Measurements from ENCODE around the gene ANKMY1. TPM values are rescaled to one million over a fixed set of nuclear protein-coding genes. Genes with fewer than 3 reads are reported as not detected.
A peak's percentile ranks its signal among the peaks of the same experiment; 100 is the strongest.

ANKMY1 gene
- total and polyA plus RNA-seq, 2 donors: 6.6 to 10.3 TPM

DNA sequence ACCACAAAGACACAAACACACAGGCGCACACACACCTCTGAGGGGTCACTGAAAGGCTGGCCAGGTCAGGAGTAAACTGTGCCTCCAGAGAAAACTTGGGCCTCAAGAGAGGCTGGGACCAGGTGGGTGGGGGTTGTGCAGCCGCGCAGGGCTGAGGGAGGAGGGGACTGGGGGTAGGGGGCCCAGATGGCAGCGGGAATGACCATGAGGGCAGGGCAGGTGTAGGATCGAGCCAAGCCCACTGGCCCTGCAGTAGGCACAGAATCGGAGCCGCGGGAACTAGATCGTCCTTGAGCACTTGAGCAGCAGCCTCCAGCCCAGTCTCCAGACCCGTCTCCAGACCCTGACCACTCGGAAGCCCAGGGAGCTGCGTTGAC lies 36.8 kb downstream of the ANKMY1 start:
- H3K4me1 ChIP-seq (ENCODE audit: control insufficient read depth in 2 of 2, insufficient read depth in 2 of 2, low read length in 2 of 2): no peaks in the 10 kb centered on the region
- no peak for DNase-seq (ENCODE audit: low read depth in 6 of 9, low spot score in 9 of 9)
- WGBS: 97% methylated on average over 12 of the region's 12 CpGs
- peaks cover 15 to 47% of the 10 kb centered on the region in 2 donors for H3K9me3 ChIP-seq (ENCODE audit: control insufficient read depth in 2 of 2, insufficient read depth in 1 of 2, low read length in 1 of 2)
- peaks cover 0 to 20% of the 10 kb centered on the region in 2 donors for H3K27me3 ChIP-seq (ENCODE audit: control insufficient read depth in 2 of 2, insufficient read depth in 1 of 2, low read length in 1 of 2)
- H3K27ac ChIP-seq (ENCODE audit: low read depth in 1 of 2, low read length in 1 of 2): no peak overlapping the region
- H3K4me3 ChIP-seq (ENCODE audit: low read length in 2 of 2): no peak overlapping the region
- H3K36me3 ChIP-seq (ENCODE audit: control insufficient read depth in 2 of 2, insufficient read depth in 2 of 2, low read length in 1 of 2): peaks cover 3 to 29% of the 10 kb centered on the region in 2 donors

DNA sequence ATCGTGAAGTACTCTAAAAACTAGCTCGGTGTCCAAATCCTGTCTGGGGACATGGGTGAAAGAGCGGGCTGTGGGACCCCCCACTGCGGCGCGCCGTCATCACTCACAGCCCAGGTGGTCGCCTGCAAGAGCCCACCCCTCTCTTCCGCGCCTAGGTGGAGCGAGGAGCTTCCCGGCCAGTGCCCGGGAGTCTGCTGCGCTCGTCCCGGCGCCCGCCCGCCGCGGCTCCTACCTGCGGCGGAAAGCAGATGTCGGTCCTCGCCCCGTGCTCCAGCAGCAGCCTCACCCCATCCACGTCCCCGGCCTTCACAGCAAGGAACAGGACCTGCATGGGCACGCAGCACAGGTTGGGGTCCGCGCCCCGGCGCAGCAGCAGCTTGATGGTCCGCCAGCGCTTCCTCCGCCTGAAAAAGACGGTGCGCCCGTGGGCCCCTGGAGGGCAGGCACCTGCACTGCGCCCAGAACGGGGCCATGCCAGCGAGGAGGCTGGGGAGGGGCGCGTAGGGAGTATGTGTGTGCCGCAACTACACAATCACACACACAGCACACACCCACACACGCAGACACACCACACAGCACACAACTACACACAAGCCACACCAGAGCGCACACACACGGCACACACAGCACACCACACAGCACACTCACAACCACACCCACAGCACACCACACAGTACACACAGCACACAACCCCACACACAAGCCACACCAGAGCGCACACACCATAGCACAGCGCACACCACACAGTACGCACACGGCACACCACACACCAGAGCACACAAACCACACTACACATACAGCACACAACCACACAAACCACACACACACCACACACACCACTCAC lies 37.4 kb downstream of the ANKMY1 start:
- Histone ChIP-seq H3K9me3 (ENCODE audit: control insufficient read depth in 2 of 2, insufficient read depth in 1 of 2, low read length in 1 of 2) (peaks cover 10 to 41% of the 10 kb centered on the region in 2 donors), H3K4me3 (ENCODE audit: low read length in 2 of 2) (no peak overlapping the region), H3K27me3 (ENCODE audit: control insufficient read depth in 2 of 2, insufficient read depth in 1 of 2, low read length in 1 of 2) (peaks cover 0 to 20% of the 10 kb centered on the region in 2 donors), H3K36me3 (ENCODE audit: control insufficient read depth in 2 of 2, insufficient read depth in 2 of 2, low read length in 1 of 2) (peaks cover 3 to 23% of the 10 kb centered on the region in 2 donors), H3K27ac (ENCODE audit: low read depth in 1 of 2, low read length in 1 of 2) (no peak overlapping the region), H3K4me1 (ENCODE audit: control insufficient read depth in 2 of 2, insufficient read depth in 2 of 2, low read length in 2 of 2) (no peaks in the 10 kb centered on the region)
- no peak for DNase-seq (ENCODE audit: low read depth in 6 of 9, low spot score in 9 of 9)
- 58% methylated on average over 52 of the region's 52 CpGs for WGBS

DNA sequence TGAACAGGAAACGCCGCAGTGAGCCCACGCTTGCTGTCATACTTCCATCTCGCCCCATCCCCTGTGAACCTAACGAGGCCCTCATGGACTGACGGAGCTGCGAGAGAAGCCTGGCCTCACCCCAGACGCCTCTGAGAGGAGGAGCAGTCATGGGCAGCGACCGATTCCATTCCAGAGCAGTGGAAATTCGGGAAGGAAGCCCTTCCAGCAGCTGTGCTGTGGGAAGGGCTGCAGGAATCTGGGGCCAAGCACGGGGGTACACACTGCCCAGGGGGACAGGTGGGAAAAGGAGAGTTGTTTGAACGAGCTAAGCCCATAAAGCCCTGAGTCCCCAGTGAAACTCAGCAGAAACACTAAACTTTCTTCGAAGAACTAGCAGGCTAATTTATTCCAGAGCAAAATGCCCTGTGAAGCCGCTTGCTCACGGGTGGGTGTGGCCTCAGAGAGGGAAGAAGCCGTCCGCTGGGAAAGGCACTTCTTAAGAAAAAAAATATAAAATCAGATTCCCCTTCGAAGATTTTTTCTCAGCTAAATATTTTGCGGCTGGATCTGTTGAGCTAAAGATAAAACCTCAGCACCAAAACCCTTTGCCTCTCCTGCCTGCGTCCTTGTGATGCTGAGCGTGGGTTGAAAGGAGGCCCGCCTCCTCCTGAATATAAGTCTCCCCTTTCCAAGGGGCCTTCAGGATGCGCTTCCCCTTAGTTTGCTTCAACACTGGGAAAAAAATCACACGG lies 38.2 kb downstream of the ANKMY1 start:
- no peak overlapping the region for H3K27ac ChIP-seq (ENCODE audit: low read depth in 1 of 2, low read length in 1 of 2)
- WGBS: 78% methylated on average over 25 of the region's 25 CpGs
- no peak overlapping the region for H3K4me3 ChIP-seq (ENCODE audit: low read length in 2 of 2)
- peaks cover 7 to 33% of the 10 kb centered on the region in 2 donors for H3K9me3 ChIP-seq (ENCODE audit: control insufficient read depth in 2 of 2, insufficient read depth in 1 of 2, low read length in 1 of 2)
- H3K36me3 ChIP-seq (ENCODE audit: control insufficient read depth in 2 of 2, insufficient read depth in 2 of 2, low read length in 1 of 2): peaks cover 3 to 16% of the 10 kb centered on the region in 2 donors
- no peaks in the 10 kb centered on the region for H3K4me1 ChIP-seq (ENCODE audit: control insufficient read depth in 2 of 2, insufficient read depth in 2 of 2, low read length in 2 of 2)
- H3K27me3 ChIP-seq (ENCODE audit: control insufficient read depth in 2 of 2, insufficient read depth in 1 of 2, low read length in 1 of 2): peaks cover 0 to 20% of the 10 kb centered on the region in 2 donors
- DNase-seq (ENCODE audit: low read depth in 6 of 9, low spot score in 9 of 9): no peak

DNA sequence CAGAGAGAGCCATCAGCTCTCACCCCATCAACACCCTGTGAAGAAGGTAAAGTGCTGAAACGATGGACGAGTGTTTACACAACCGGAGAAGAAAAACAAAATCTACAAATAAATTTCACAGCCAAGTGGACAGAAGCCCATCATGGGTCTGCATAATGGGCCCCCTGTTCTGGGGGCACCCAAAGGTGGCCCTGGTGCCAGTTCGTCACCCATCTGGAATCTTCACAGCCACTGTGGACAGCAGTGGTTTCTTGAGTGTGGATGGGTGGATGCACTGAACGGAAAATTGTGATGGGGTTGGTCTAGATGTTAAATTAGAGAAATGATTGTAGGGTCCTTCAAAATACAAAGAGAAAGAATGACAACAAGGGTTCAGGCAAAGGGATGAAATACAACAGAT lies 38.8 kb downstream of the ANKMY1 start:
- WGBS: 98% methylated on average over 5 of the region's 5 CpGs
- Histone ChIP-seq H3K4me1 (ENCODE audit: control insufficient read depth in 2 of 2, insufficient read depth in 2 of 2, low read length in 2 of 2) (no peaks in the 10 kb centered on the region), H3K4me3 (ENCODE audit: low read length in 2 of 2) (no peak overlapping the region), H3K9me3 (ENCODE audit: control insufficient read depth in 2 of 2, insufficient read depth in 1 of 2, low read length in 1 of 2) (peaks cover 7 to 28% of the 10 kb centered on the region in 2 donors), H3K27ac (ENCODE audit: low read depth in 1 of 2, low read length in 1 of 2) (no peak overlapping the region), H3K27me3 (ENCODE audit: control insufficient read depth in 2 of 2, insufficient read depth in 1 of 2, low read length in 1 of 2) (peaks cover 0 to 20% of the 10 kb centered on the region in 2 donors), H3K36me3 (ENCODE audit: control insufficient read depth in 2 of 2, insufficient read depth in 2 of 2, low read length in 1 of 2) (peaks cover 3 to 11% of the 10 kb centered on the region in 2 donors)
- no peak for DNase-seq (ENCODE audit: low read depth in 6 of 9, low spot score in 9 of 9)

DNA sequence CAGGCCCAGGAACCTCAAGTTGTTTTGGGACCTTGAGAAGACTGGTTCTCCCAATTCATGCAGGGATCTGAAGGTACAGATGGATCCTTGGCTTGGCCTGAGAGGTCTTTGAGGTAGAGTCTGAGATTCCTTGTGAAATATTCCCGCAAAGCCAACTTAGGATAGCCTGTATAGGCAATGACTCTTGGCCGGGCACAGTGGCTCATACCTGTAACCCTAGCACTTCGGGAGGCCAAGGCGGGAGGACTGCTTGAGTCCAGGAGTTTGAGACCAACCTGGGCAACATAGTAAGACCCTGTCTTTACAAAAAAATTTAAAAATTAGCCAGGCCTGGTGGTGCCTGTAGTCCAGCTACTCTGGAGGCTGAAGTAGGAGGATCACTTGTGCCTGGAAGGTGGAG lies 40.4 kb downstream of the ANKMY1 start:
- H3K36me3 ChIP-seq (ENCODE audit: control insufficient read depth in 2 of 2, insufficient read depth in 2 of 2, low read length in 1 of 2): peaks cover 0 to 4% of the 10 kb centered on the region in 2 donors
- no peak overlapping the region for H3K27ac ChIP-seq (ENCODE audit: low read depth in 1 of 2, low read length in 1 of 2)
- peaks cover 0 to 13% of the 10 kb centered on the region in 2 donors for H3K9me3 ChIP-seq (ENCODE audit: control insufficient read depth in 2 of 2, insufficient read depth in 1 of 2, low read length in 1 of 2)
- no peak overlapping the region for H3K4me3 ChIP-seq (ENCODE audit: low read length in 2 of 2)
- H3K4me1 ChIP-seq (ENCODE audit: control insufficient read depth in 2 of 2, insufficient read depth in 2 of 2, low read length in 2 of 2): no peaks in the 10 kb centered on the region
- WGBS: over 99% methylated on average over 4 of the region's 4 CpGs
- peaks cover 0 to 20% of the 10 kb centered on the region in 2 donors for H3K27me3 ChIP-seq (ENCODE audit: control insufficient read depth in 2 of 2, insufficient read depth in 1 of 2, low read length in 1 of 2)
- no peak for DNase-seq (ENCODE audit: low read depth in 6 of 9, low spot score in 9 of 9)

DNA sequence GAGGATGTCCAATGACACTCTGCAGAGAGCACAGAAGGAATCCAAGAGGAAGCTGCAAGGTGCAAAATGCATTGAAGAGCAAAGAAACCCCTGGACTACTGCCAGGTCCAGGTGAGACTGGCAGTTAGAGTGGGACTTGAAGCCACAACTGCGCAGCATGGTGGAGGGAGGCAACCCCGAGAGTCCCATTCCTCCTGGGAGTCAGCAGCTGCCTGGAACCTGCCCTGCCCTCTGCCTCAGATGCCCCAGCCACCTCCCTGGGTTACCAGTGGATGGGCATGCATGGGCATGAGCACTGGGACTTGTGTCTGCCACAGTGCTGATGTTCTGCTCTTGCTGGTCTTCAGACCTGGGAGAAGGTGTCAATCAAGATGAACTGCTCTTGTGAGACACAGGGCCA lies 43.2 kb downstream of the ANKMY1 start:
- H3K27ac ChIP-seq (ENCODE audit: low read depth in 1 of 2, low read length in 1 of 2): no peak overlapping the region

DNA sequence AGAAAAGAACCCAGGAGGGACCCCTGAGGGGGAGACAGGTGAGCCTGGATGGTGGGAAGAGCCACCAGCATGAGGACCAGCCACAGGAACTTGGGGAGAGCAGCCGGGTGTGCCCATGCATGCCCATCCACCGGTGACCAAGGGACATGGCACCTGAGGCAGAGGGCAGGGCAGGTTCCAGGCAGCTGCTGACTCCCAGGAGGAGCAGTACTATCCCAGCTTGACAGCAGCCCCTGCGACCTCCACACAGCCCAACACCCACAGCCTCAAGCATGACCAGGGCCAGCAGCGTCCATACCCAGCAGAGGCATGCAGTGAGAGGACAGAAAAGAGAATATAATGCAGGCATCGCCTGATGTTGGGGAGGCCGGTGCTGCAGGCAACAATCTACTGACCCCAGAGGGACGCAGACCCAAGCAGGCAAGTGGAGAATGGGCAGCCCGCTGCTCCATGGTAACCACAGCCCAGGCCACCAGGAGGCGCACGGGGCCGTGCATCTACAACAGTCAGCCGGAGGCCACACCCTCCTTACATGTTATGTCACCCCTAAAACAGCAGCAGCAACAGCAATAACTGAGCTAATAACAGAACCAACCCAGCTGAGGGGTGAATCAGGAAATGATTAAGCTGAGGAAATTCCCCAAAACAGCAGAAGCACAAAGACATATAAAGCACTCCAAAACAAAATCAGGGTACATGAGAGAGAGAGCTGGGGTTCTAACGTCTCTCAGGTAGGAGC lies 44.1 kb downstream of the ANKMY1 start:
- 71% methylated on average over 13 of the region's 13 CpGs for WGBS
- no peaks in the 10 kb centered on the region for H3K9me3 ChIP-seq (ENCODE audit: control insufficient read depth in 2 of 2, insufficient read depth in 1 of 2, low read length in 1 of 2)
- no peaks in the 10 kb centered on the region for H3K27me3 ChIP-seq (ENCODE audit: control insufficient read depth in 2 of 2, insufficient read depth in 1 of 2, low read length in 1 of 2)
- H3K36me3 ChIP-seq (ENCODE audit: control insufficient read depth in 2 of 2, insufficient read depth in 2 of 2, low read length in 1 of 2): peaks cover 0 to 15% of the 10 kb centered on the region in 2 donors
- no peaks in the 10 kb centered on the region for H3K4me1 ChIP-seq (ENCODE audit: control insufficient read depth in 2 of 2, insufficient read depth in 2 of 2, low read length in 2 of 2)
- peak; percentile 29 to 78 (median 50) for DNase-seq (ENCODE audit: low read depth in 6 of 9, low spot score in 9 of 9)
- no peak overlapping the region for H3K4me3 ChIP-seq (ENCODE audit: low read length in 2 of 2)
- no peak overlapping the region for H3K27ac ChIP-seq (ENCODE audit: low read depth in 1 of 2, low read length in 1 of 2)

More for the DNA sequence above, 43.2 kb downstream of the ANKMY1 start:
- 95% methylated on average over 2 of the region's 2 CpGs for WGBS
- Histone ChIP-seq H3K27me3 (ENCODE audit: control insufficient read depth in 2 of 2, insufficient read depth in 1 of 2, low read length in 1 of 2) (peaks cover 0 to 5% of the 10 kb centered on the region in 2 donors), H3K36me3 (ENCODE audit: control insufficient read depth in 2 of 2, insufficient read depth in 2 of 2, low read length in 1 of 2) (peaks cover 0 to 15% of the 10 kb centered on the region in 2 donors), H3K9me3 (ENCODE audit: control insufficient read depth in 2 of 2, insufficient read depth in 1 of 2, low read length in 1 of 2) (no peaks in the 10 kb centered on the region), H3K4me3 (ENCODE audit: low read length in 2 of 2) (no peak overlapping the region), H3K4me1 (ENCODE audit: control insufficient read depth in 2 of 2, insufficient read depth in 2 of 2, low read length in 2 of 2) (no peaks in the 10 kb centered on the region)
- no peak for DNase-seq (ENCODE audit: low read depth in 6 of 9, low spot score in 9 of 9)

DNA sequence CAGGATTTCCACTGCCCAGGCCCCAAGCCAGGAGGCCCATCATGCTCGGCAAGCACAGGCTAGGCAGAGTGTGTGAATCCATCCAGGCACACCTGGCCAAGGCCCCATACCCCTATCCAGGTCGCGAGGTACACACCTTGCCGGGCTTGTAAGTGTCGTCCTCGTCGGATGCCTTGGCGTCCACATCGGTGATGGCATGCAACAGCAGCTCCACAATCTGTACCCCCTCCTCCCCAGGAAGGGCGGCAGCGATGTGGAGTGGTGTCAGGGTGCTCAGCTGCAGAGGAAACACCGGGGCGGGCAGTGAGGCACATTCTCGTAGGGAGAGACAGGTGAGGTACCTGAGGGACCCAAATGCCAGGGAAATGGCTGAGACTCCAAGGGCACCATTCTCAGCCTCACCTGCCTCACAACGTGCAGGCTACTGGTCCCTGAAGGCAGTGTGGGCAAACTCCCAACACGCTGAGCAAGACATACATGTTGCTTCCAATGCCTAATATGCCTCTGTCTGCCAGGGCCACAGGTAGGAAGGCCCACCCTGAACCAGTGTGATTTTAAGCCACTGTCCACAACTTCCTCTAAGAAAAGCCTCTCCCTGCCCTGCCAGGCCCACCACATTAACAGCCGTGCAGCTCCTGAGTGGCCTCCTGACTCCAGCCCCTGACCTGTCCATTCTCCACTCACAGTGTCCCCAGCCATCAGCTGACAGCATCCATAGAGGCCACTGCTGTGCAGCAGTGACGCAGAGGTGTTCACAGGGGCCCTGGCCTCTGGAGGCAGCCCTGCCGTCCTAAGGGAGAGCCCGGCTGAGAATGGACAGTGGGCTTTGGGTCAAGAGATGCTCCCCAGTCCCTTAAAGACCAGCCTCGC lies 44.9 kb downstream of the ANKMY1 start:
- DNase-seq (ENCODE audit: low read depth in 6 of 9, low spot score in 9 of 9): no peak
- H3K4me1 ChIP-seq (ENCODE audit: control insufficient read depth in 2 of 2, insufficient read depth in 2 of 2, low read length in 2 of 2): no peaks in the 10 kb centered on the region
- H3K27ac ChIP-seq (ENCODE audit: low read depth in 1 of 2, low read length in 1 of 2): no peak overlapping the region
- H3K27me3 ChIP-seq (ENCODE audit: control insufficient read depth in 2 of 2, insufficient read depth in 1 of 2, low read length in 1 of 2): no peaks in the 10 kb centered on the region
- no peaks in the 10 kb centered on the region for H3K9me3 ChIP-seq (ENCODE audit: control insufficient read depth in 2 of 2, insufficient read depth in 1 of 2, low read length in 1 of 2)
- WGBS: 97% methylated on average over 21 of the region's 21 CpGs
- H3K36me3 ChIP-seq (ENCODE audit: control insufficient read depth in 2 of 2, insufficient read depth in 2 of 2, low read length in 1 of 2): peaks cover 0 to 15% of the 10 kb centered on the region in 2 donors
- no peak overlapping the region for H3K4me3 ChIP-seq (ENCODE audit: low read length in 2 of 2)
